Non-pigmented ciliary epithelial cell (primary cell): ENCODE measurements around the gene CPSF3.
"Not testable (repeated sequence)": the region's sequence is repeated elsewhere in the genome, so short reads cannot be mapped to it uniquely, and the experiment has no call there.

Experiments used
- DNase-seq: peaks from one replicate; pipeline ENCODE4 v3.0.0-alpha.2; 2010; ENCODE audit warnings: low read depth

CPSF3 gene

DNA sequence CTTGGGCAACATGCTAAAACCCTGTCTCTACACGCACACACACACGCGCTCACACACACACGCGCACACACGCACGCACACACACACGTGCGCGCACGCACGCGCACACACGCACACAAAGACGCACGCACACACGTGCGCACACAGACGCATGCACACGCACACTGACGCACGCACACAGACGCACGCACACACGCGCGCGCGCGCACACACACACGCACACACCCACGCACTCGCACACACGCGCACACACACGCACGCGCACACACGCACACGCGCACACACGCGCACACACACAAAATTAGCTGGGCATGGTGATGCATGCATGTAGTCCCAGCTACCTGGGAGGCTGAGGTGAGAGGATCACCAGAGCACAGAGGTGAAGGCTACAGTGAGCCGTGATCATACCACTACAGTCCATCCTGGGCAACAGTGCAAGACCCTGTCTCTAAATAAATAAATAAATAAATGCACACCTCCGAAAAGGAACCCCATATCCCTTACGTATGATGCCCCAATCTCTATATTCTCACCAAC is 42.8 kb downstream of the CPSF3 start:
- no peak for DNase-seq

DNA sequence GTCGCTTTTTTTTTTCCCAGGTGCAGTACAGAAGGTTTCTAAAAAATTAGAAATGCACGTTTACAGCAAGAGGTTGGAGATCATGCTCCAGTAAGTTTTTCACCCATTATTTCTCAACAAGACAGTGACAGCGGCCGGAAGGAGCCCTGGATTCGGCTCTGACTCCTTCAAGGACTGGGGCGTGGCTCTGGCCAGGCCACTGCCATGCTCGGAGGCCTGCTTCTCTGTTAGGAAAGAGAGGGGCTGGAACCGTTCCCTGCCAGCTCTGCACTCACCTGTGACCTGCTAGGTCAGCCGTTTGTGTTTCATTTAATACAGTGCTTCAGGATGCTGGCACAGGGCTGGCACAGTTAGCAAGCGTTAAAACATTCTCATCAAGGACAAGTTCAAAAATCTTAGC is 44.2 kb downstream of the CPSF3 start:
- no peak for DNase-seq

DNA sequence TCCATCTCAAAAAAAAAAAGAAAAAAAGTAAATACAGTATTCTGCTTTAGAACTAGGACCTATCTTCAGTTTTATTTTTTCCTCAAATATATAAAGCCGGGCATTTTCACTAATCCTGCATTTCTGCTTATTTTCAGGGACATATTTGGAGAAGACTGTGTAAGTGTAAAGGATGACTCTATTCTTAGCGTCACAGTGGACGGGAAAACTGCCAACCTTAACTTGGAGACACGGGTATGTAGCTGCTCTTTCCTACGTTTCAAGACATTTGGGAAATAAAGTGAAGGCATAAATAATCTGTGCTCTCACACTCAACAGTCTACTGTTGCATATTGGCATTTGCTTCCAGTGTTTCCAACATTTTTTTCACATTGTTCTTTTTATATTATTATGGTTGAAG is 47.8 kb downstream of the CPSF3 start:
- DNase-seq = no peak

DNA sequence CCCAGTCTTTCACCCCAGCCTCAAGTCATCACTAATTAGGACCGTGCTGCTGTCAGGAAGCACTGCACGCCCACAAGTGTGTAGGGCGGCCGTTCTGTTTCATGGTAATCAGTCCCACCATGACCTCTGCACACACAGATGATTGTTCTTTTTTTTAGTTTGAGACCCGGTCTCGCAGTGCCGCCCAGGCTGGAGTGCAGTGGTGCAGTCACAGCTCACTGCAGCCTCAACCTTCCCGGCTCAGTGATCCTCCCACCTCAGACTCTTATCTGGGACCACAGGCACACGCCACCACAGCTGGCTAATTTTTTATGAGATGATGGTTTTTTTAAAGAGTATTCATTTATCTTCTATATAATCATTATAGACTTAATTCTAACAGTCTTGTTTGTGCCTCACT is 49.1 kb downstream of the CPSF3 start:
- no peak for DNase-seq

DNA sequence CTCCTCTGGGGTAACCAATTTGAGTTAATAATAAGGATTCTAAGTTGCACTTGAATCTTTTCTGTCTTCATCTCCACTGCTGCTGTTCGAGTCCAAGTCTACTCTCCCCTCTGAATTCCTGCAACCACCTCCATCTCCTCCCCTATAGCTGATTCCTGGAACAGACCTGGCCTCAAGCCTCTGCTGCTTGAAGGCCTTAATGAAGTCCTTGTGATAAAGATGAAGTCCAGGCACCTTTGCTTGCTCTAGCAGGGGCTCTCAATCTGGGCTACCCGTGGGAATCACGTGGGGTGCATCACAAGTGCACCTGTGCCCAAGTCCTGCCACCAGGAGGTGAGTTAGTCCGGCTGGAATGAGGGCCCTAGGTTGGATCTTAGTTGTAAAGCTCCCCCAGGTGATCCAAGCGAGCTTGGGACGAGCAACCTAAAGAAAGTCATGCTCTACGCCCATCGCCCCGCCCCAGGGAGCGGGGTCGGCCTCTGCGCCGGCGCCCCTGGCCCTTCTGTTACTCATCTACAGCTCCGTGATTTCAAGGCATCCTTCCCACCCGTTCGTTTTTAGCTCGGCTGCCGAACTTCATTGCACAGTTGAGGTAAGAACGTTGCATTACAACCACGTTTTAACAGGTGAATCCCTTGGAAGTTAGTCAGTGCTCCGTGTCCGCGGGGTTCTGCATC is 50.0 kb downstream of the CPSF3 start:
- DNase-seq = no peak

DNA sequence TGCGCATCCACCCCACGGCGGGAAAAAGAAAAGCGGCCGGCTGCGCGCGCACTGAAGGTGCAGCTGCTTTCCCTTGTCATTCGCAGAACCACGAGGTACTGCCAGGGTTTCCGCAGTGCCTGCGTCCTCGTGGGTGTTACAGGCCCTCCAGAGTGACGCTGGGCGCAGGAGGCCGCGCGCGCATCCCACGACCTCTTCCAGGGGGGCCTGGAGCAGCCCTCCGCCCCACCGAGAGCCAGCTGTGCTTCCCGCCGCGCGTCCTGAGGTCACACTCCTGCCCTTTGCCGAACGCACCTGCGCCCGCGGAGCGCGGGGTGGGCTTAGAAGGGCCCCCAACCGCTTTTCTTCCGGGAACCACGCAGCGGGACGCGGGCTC is 50.5 kb downstream of the CPSF3 start:
- no peak for DNase-seq

DNA sequence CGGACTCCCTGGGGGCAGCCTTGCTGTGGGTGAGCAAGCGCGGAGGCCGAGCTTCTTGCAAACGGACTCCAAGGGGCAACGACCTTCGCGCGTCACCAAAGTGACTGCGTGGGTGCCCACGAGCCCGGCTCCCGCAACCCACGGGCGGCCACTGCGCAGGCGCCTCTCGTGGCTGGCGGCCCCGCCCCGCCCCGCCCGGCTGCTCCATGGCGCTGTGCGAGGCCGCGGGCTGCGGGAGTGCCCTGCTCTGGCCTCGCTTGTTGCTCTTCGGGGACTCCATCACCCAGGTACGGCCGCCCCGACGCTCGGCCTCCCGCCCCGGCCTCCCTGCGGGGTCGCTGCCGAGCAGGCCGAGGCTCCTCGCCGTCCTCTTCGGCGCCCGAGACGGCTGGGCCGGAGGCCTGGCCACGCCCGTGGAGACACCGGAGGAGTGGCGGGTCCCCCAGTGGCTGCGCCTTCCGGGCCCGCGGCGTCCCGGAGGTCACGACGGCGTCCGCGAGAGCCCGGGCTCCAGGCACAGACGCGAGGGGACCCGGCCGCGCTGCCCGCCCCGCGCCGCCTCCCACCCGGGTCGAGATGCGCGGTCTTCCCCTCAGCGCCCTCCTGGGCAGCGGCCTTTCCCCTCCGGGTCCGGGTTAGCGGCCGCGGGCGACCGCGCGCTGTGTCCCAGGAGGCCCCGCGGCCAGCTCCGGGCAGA is 51.1 kb downstream of the CPSF3 start, which contains the start of gene IAH1:
Gene IAH1 (plus strand): TSS at position 191 of the 697 bp plus-strand sequence. CDS start 16 bp downstream, at position 207.
- no peak for DNase-seq

DNA sequence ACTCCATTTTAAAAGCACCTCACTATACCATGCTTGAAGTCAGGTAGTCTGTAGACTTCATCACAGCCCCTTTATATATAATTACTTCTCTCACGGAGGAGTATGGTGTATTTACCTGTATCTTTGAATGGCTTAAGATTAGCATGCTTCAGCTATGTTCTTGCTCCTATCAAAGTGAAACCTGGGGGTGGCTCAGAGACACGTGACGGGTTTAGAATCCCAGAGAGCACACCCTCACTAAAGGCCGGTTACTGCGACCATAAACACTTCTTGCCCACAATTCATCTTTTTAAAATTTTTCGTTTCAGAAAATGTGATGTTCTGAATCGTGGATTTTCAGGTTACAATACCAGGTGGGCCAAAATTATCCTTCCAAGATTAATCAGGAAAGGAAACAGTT is 54.5 kb downstream of the CPSF3 start:
- DNase-seq = no peak

DNA sequence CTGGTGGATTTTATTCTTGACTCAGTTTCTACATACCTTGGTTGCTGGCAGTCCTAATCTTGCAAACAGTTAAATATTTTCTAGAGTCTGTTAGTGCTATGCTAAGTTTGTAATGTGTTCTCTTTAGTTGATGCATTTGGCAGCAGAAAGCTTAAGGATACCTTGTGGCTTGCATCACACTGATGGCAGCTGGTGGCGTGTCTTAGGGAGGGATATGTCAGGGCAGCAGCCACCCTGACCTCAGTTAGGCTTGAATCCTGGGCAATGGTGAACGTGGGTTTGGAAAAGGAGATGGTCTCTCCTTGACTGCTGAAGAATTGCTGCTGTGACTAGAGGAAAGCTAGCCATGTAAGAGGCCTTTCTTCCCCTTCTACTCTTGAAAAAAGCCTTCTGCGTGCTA is 55.1 kb downstream of the CPSF3 start:
- no peak for DNase-seq

DNA sequence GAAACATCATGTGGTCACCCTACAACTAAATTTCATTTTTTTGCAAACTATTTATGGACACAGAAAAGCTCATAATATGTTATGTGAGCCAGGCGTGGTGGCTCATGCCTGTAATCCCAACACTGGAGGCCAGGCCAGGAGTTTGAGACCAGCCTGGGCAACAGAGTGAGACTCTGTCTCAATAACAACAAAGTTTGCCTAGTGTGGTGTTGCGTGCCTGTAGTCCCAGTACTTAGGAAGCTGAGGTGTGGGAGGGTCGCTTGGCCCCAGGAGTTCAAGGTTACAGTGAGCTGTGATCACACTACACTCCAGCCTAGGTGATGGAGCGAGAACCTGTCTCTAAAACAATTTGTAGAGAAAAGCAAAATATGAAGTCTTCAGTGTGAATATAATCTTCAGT is 56.7 kb downstream of the CPSF3 start:
- no peak for DNase-seq

DNA sequence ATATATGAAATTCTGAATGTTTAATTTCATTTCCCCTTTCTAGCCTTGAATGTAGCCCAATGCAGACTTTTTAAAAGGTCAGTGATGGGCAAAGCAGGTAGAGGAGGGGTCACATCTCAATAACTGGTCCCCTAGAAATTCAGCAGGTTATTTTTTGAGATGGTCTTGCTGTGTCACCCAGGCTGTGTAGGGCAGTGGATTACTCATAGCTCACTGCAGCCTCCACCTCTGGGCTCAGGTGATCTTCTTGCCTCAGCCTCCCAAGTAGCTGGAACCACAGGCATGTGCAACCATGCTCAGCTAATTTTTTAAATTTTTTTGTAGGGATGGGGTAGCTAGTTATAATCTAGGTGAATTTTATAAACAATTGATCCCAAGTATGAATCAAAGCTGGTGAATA is 59.7 kb downstream of the CPSF3 start:
- DNase-seq = no peak

DNA sequence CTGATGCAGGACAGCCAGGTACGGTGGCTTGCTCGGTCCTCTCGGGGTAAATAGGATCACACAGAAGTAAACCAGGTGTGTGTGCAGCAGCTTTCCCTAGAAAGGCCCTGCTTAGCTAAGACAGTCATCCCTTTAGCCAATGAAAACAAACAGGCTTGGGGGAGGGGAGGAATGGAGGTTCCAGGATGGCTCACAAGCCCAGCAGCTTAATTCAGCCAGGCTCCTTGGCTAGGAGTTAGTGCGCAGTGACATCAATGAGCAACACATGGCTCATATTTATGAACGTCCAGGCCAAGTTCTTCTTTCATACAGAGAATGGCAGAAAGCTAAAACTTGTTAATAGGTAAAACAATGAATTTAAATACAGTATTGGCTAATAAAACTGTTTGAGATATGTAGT is 61.1 kb downstream of the CPSF3 start:
- no peak for DNase-seq

DNA sequence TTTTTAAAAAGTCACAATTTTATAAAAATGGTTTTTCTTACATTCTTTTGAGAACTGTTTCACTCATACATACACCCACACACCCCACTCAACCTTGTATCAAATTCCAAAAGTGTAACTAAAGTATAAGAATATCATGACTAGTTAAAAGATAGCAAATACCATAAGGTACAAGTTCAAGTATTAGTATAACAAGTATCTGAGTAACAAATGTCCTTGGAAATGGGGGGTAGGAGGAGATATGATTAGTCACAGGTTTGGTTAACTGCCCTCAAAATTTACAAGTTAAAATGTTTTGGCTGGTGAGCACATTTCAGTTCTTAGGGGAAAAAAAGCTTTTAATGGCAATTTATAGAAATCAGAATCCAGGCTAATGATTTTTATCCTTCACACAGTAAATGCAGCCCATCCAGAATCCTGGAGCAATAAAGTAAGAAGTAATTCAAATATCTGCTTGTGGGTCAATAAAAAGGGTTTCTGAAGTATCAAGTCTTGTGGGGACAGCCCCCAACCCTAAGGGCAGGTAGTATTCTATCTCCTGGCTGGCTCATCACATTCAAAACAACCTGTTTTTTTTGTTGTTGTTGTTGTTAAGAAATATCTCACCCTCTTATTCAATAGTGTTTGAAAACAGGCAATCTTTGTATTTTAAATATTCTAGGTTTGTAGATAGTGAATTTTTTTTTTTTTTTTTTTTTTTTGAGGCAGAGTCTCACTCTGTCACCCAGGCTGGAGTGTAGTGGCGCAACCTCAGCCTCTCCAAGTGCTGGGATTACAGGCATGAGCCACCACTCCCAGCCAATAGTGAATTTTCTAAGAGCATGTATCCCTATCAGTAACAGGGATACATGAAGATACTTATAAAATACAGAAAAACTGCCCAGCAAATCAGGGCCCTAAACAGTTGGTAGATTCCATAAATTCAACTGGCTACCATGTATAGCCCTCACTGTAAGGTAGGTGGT is 65.4 kb downstream of the CPSF3 start:
- DNase-seq = peak; percentile 55

DNA sequence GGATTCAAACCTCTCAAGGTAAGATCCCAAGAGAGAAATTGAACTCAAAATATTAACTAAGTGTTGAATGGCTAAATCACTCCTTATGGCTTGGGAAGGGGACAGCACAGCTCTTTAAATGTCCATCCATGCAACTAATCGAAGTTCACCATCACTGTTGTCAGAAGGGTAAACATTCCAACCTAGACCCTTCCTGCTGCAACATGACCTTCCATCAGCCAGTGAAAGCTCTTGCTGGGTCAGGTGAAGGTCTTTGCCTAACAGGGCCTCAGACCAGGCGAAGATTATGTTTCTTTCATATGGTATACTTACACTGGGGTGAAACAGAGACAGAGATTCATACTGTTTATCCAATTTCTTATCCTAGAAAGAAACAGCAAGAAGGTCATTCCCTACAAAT is 67.3 kb downstream of the CPSF3 start:
- no peak for DNase-seq

DNA sequence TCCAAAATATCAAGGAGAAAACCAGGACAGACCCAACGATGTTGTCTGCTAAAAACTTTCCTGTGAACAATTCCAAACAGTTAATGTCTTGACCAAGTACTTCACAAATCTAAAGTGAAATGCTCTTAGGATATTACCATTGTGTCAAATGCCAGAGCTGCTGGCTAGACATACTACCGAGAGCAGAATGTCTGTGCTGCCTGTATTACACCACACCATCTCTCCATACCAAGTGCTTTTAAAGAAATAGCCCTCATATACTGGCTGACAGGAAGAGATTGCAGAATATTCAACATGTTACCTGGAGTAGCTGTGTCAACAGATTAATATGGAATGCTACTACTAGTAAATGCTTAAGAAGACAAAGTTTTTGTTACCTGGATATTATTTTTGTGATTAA is 69.5 kb downstream of the CPSF3 start:
- no peak for DNase-seq

DNA sequence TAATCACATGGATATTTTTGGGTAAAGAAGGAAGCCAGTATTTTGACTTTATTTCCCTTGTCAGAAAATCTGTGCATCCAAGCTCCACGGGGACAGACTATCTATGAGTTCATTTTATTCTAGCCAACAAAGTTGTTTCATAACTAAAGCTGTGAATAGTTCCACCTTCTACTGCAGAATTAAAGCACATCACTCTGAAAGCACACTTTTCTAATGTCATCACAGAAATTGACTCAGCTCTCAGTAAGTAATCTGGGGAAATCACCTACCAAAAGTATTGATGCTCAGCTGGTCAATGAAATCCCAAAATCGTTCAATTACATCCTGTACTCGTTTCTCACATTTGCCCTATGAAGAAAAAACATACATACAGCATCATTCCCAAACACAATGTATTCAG is 70.0 kb downstream of the CPSF3 start:
- DNase-seq = no peak

DNA sequence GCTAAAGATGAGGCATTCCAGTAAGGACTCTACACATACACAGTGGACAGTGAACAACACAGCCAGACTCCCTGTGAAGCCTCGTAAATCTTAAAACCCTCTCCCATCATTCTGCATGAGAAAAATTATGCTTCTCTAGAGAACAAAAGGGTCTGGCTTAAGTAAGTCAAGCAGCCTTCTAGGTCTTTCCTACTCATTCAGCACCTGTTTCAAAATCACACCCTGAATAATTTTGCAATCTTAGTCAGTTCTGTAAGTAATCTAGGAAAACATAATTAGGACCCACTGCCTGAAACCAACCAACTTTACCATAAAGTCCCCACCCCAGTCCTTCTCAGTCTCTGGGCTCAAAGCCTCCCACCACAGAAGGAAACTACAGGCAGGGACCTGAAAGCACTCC is 70.6 kb downstream of the CPSF3 start:
- DNase-seq = no peak

DNA sequence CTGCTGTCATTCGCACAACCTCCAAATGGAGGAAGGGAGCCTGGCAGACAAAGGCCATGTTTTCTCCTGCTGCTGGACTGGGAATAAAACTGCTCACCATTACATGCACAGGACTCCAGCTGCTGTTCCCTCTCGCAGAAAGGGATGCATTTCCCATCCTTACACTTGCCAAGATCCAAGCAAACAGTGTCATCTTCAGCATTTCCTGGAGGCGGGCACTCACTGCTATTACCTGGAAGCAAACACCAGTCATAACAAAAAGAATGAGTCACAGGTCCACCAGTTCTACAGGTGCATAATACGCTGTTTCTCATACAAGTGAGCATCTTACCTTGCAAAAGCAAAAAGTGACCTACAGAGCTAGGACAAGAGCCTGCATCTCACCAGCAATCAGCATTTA is 73.6 kb downstream of the CPSF3 start:
- DNase-seq = no peak

DNA sequence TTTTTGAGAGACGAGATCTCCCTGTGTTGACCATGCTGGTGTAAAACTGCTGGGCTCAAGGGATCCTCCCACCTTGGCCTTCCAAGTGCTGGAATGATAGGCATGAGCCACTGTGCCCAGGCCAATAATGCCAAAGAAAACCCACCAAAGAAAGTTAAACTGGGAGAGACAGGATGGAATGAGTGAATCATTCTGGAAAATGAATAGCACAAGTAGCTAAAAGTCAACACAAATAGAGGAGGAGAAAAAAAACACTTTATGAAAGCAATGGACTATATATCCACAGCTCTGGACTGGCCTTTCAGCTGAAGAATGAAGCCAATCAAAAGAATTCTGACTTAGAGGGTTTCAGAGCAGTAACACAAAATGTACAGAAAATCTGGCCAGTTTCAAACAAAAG is 74.8 kb downstream of the CPSF3 start:
- DNase-seq = no peak

DNA sequence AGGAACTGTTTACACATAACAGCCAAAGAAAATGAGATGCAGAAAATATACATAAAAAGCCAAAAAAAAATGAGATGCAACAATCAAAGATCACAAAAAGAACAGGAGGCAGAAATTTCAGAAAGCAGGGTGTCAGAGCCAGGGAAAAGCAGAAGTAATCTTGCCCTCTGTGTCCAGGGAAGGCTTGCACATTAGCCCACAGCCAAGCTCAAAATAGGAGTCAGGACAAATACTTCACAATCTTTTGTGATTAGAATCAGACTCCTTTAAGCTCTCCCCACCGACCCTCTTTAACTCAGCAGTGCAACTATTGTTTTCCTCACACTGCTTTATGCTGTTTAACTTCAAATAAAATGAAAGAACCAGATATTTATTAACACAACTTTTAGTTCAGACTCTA is 85.5 kb downstream of the CPSF3 start:
- DNase-seq = no peak

DNA sequence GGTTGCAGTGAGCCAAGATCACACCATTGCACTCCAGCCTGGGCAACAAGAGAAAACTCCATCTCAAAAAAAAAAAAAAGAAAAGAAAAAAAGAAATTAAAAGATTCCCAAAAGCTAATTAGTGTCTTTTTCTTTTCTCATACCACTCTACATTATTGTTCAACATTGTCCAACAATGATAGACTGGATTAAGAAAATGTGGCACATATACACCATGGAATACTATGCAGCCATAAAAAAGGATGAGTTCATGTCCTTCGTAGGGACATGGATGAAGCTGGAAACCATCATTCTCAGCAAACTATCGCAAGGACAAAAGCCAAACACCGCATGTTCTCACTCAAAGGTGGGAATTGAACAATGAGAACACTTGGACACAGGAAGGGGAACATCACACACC is 90.5 kb downstream of the CPSF3 start:
- not testable (repeated sequence) for DNase-seq

DNA sequence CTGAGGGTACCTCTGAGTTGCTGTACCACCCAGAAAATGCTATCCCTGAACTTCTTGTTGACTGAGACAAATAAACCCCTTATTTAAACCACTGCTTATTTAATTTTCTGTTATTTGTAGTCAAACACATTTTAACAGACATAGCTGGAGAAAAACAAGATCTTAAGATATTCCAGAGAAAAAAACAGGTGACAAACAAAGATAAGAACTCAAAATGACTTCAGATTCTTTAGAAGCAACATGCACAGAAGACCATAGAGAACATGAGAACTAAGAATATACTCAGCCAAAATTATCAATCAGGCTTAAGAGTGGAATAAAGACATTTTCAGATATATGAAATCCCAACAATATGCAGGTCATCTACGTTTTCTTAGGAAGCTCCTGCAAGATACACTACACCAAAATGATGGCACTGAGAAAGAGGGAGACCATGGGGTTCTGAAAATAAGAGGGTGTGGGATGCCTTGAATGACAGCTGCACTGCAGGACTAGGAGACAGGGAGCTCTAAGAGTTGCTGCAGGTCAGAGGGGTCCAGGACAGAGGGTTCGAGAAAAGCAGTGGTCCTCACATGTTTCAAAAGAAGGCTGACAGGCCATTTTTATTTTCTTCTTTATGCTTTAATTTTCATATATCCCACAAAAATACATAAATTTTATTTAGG is 93.8 kb downstream of the CPSF3 start:
- DNase-seq = no peak
